BE2C (cell line): ENCODE results near the gene UBE2O.

Experiments
- DNase-seq: peaks from one replicate; pipeline ENCODE4 v3.0.0-alpha.2; 2020
- H3K27me3 ChIP-seq: fragments of 250-450 bp; sonication (Bioruptor Pico); 2 replicates; pipeline ENCODE4 v1.5.1; 2020; ENCODE audit warnings: mild to moderate bottlenecking
- H3K36me3 ChIP-seq: fragments of 250-450 bp; sonication (Bioruptor Pico); 2 replicates; pipeline ENCODE4 v1.5.1; 2020; ENCODE audit warnings: mild to moderate bottlenecking
- H3K4me1 ChIP-seq: fragments of 250-450 bp; sonication (Bioruptor Pico); 2 replicates; pipeline ENCODE4 v1.5.1; 2020
- H3K4me3 ChIP-seq: 2 replicates; pipeline ENCODE4 v1.5.1; 2011; ENCODE audit warnings: low read depth, low read length
- H3K9me3 ChIP-seq: fragments of 250-450 bp; sonication (Bioruptor Pico); 2 replicates; pipeline ENCODE4 v1.5.1; 2020
- CTCF ChIP-seq: IDR thresholded peaks from 2 replicates; pipeline ENCODE4 v1.5.1; 2012; ENCODE audit warnings: mild to moderate bottlenecking, low read depth, low read length

UBE2O gene

GRCh38 chr17:76432712-76433336 lies 20.1 kb downstream of the UBE2O start:
- Histone ChIP-seq H3K27me3 (no peaks in the 10 kb centered on the region), H3K4me1 (no peaks in the 10 kb centered on the region; the same call in 1 of the 2 replicates), H3K9me3 (no peaks in the 10 kb centered on the region), H3K4me3 (no peak overlapping the region), H3K36me3 (no peaks in the 10 kb centered on the region)
- TF ChIP-seq CTCF: peak; percentile 61
- DNase-seq: no peak

GRCh38 chr17:76432004-76432403 lies 20.9 kb downstream of the UBE2O start:
- no peaks in the 10 kb centered on the region; the same call in 1 of the 2 replicates for H3K4me1 ChIP-seq
- TF ChIP-seq CTCF: no peak
- H3K4me3 ChIP-seq: no peak overlapping the region

GRCh38 chr17:76431509-76431908 lies 21.4 kb downstream of the UBE2O start:
- Histone ChIP-seq H3K36me3 (no peaks in the 10 kb centered on the region), H3K4me1 (no peaks in the 10 kb centered on the region; the same call in 1 of the 2 replicates), H3K9me3 (no peaks in the 10 kb centered on the region), H3K4me3 (no peak overlapping the region), H3K27me3 (no peaks in the 10 kb centered on the region)
- TF ChIP-seq CTCF: no peak
- no peak for DNase-seq

More at GRCh38 chr17:76432004-76432403, 20.9 kb downstream of the UBE2O start:
- Histone ChIP-seq H3K36me3 (no peaks in the 10 kb centered on the region), H3K27me3 (no peaks in the 10 kb centered on the region), H3K9me3 (no peaks in the 10 kb centered on the region)
- DNase-seq: no peak

- H3K4me1 ChIP-seq: no peaks in the 10 kb centered on the region; the same call in 1 of the 2 replicates
- H3K4me3 ChIP-seq: no peak overlapping the region
Measured at GRCh38 chr17:76428511-76428910, 24.4 kb downstream of the UBE2O start.

GRCh38 chr17:76427501-76428231 lies 25.3 kb downstream of the UBE2O start:
- H3K4me3 ChIP-seq: no peak overlapping the region
- no peaks in the 10 kb centered on the region for H3K27me3 ChIP-seq
- H3K9me3 ChIP-seq: no peaks in the 10 kb centered on the region
- TF ChIP-seq CTCF: no peak
- no peaks in the 10 kb centered on the region for H3K36me3 ChIP-seq
- H3K4me1 ChIP-seq: no peaks in the 10 kb centered on the region; the same call in 1 of the 2 replicates
- DNase-seq: no peak

More at GRCh38 chr17:76428511-76428910, 24.4 kb downstream of the UBE2O start:
- no peak for TF ChIP-seq CTCF
- Histone ChIP-seq H3K27me3 (no peaks in the 10 kb centered on the region), H3K9me3 (no peaks in the 10 kb centered on the region), H3K36me3 (no peaks in the 10 kb centered on the region)
- DNase-seq: no peak

GRCh38 chr17:76426853-76427252 lies 26.1 kb downstream of the UBE2O start:
- Histone ChIP-seq H3K27me3 (no peaks in the 10 kb centered on the region), H3K4me3 (no peak overlapping the region), H3K9me3 (no peaks in the 10 kb centered on the region), H3K36me3 (no peaks in the 10 kb centered on the region; the same call in 1 of the 2 replicates), H3K4me1 (no peaks in the 10 kb centered on the region; the same call in 1 of the 2 replicates)
- DNase-seq: no peak
- no peak for TF ChIP-seq CTCF
